ENCODE data around the gene MGAM2. TPM values are rescaled to one million over a fixed set of nuclear protein-coding genes. Genes with fewer than 3 reads are reported as not detected.

The MGAM2 gene
- total and polyA plus RNA-seq, 2 experiments from 2014 or later: 0.07 TPM; not detected in 1

DNA sequence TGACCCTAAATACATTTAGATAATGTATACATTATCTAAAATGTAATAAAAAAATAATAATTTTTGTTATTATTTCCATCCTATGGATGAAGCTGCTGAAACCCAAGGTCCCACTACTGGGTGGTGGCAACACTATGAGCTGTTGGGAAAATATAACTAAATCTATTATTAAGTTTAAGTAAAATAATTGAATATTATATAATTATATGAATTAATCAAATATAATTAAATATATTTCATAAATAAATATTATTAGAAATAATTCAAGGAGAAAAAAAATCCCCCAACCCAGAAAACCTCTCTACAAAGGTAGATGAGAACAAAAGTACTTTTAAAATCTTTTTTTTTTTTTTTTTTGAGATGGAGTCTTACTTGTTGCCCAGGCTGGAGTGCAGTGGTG, 138.4 kb downstream of the MGAM2 start (continued):
- TF ChIP-seq ZNF114 (CRISPR knock-in tag; IDR thresholded peaks at IDR 0.05) (no peak), STAT1 (IDR thresholded peaks at IDR 0.05; ENCODE audit: unreplicated experiment) (no peak), CTCF (conservative IDR thresholded peaks at IDR 0.05; ENCODE audit: low read depth in 2 of 2) (no peak), EZH2phosphoT487 (IDR thresholded peaks at IDR 0.05; ENCODE audit: unreplicated experiment) (no peak), NANOG (IDR thresholded peaks at IDR 0.05; ENCODE audit: borderline replicate concordance) (no peak)
- TF ChIP-seq, protein P1, sequence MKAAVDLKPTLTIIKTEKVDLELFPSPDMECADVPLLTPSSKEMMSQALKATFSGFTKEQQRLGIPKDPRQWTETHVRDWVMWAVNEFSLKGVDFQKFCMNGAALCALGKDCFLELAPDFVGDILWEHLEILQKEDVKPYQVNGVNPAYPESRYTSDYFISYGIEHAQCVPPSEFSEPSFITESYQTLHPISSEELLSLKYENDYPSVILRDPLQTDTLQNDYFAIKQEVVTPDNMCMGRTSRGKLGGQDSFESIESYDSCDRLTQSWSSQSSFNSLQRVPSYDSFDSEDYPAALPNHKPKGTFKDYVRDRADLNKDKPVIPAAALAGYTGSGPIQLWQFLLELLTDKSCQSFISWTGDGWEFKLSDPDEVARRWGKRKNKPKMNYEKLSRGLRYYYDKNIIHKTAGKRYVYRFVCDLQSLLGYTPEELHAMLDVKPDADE (IDR thresholded peaks at IDR 0.05): no peak

- Mint-ChIP-seq H3K9me3 (no peaks in the 10 kb centered on the region), H3K27me3 (ENCODE audit: insufficient read depth, low read depth, poor library complexity) (peaks cover 9% of the 10 kb centered on the region), H3K4me3 (no peak overlapping the region), H3K4me1 (peaks cover 9% of the 10 kb centered on the region), H3K36me3 (ENCODE audit: low read depth) (no peaks in the 10 kb centered on the region), H3K27ac (no peak overlapping the region)
- Histone ChIP-seq H3K4me1 (ENCODE audit: insufficient read depth) (peaks cover 6% of the 10 kb centered on the region), H3K4me3 (no peak overlapping the region), H3F3A (replicated peaks; ENCODE audit: low read depth) (no peaks in the 10 kb centered on the region), H2AFZ (no peak overlapping the region), H3K4me2 (peak overlapping the region; percentile 6; the same call in 1 of the 2 replicates), H4K20me1 (replicated peaks; ENCODE audit: insufficient read depth) (no peaks in the 10 kb centered on the region), H3K79me2 (replicated peaks; ENCODE audit: insufficient read depth) (no peaks in the 10 kb centered on the region), H3K27ac (ENCODE audit: low read depth) (no peak overlapping the region), H3K36me3 (ENCODE audit: insufficient read depth) (no peaks in the 10 kb centered on the region), H3K27me3 (ENCODE audit: insufficient read depth) (no peaks in the 10 kb centered on the region), H3K9me2 (ENCODE audit: insufficient read depth) (no peaks in the 10 kb centered on the region; the same call in 1 of the 2 replicates)
- DNase-seq (ENCODE audit: low spot score): peak; percentile 68
- peak; percentile 65 for ATAC-seq
- no peak for TF ChIP-seq JUNB (IDR thresholded peaks at IDR 0.05; ENCODE audit: unreplicated experiment)
- no peak for TF ChIP-seq CREB1 (CRISPR knock-in tag; IDR thresholded peaks at IDR 0.05; ENCODE audit: low read depth)
- TF ChIP-seq CTCF (conservative IDR thresholded peaks at IDR 0.05; ENCODE audit: low read depth in 2 of 2): no peak
- TF ChIP-seq REST (IDR thresholded peaks at IDR 0.05; ENCODE audit: unreplicated experiment): no peak
- TF ChIP-seq POLR2AphosphoS5 (IDR thresholded peaks at IDR 0.05; ENCODE audit: low read depth): no peak
Observed at GRCh38 chr7:142250705-142251104, 139.2 kb downstream of the MGAM2 start.
